Activated naive CD4-positive, alpha-beta T cell treated with anti-CD3 and anti-CD28 coated beads, Interleukin-2, amount 50 U/mL, for 24 hours (primary cell): ENCODE data around the gene MAST4.
"Not testable (repeated sequence)": the region's sequence is repeated elsewhere in the genome, so short reads cannot be mapped to it uniquely, and the experiment has no call there.

Experiments
- H3K27ac Mint-ChIP-seq: one replicate; pipeline ENCODE4 v1.8.0; 2021; ENCODE audit warnings: mild to moderate bottlenecking, mixed read lengths
- H3K27me3 Mint-ChIP-seq: one replicate; pipeline ENCODE4 v1.8.0; 2021; ENCODE audit warnings: mixed read lengths
- H3K36me3 Mint-ChIP-seq: one replicate; pipeline ENCODE4 v1.8.0; 2021; ENCODE audit warnings: mixed read lengths
- H3K4me1 Mint-ChIP-seq: one replicate; pipeline ENCODE4 v1.8.0; 2021; ENCODE audit warnings: mixed read lengths
- H3K4me3 Mint-ChIP-seq: one replicate; pipeline ENCODE4 v1.8.0; 2021; ENCODE audit warnings: mild to moderate bottlenecking, mixed read lengths
- H3K9me3 Mint-ChIP-seq: one replicate; pipeline ENCODE4 v1.8.0; 2021; ENCODE audit warnings: mixed read lengths

Gene MAST4

GRCh38 chr5:67164856-67165525 is 568.8 kb downstream of the MAST4 start:
- H3K36me3 Mint-ChIP-seq = peaks cover 3% of the 10 kb centered on the region

GRCh38 chr5:67165526-67166459 is 569.6 kb downstream of the MAST4 start:
- Mint-ChIP-seq H3K27me3 (no peaks in the 10 kb centered on the region), H3K4me1 (peaks cover 81% of the 10 kb centered on the region), H3K9me3 (no peaks in the 10 kb centered on the region), H3K27ac (peak overlapping the region; percentile 70), H3K4me3 (peak overlapping the region; percentile 79), H3K36me3 (peaks cover 3% of the 10 kb centered on the region)

More at GRCh38 chr5:67164856-67165525, 568.8 kb downstream of the MAST4 start:
- no peaks in the 10 kb centered on the region for H3K9me3 Mint-ChIP-seq
- H3K4me1 Mint-ChIP-seq = peaks cover 89% of the 10 kb centered on the region
- H3K4me3 Mint-ChIP-seq = peak overlapping the region; percentile 44
- peak overlapping the region; percentile 51 for H3K27ac Mint-ChIP-seq
- H3K27me3 Mint-ChIP-seq = no peaks in the 10 kb centered on the region

- Mint-ChIP-seq H3K4me3 (peak overlapping the region; percentile 79), H3K4me1 (peaks cover 72% of the 10 kb centered on the region), H3K9me3 (no peaks in the 10 kb centered on the region), H3K27me3 (no peaks in the 10 kb centered on the region), H3K36me3 (peaks cover 3% of the 10 kb centered on the region), H3K27ac (peak overlapping the region; percentile 84)
Measured at GRCh38 chr5:67166460-67167285, 570.5 kb downstream of the MAST4 start.

- Mint-ChIP-seq H3K9me3 (no peaks in the 10 kb centered on the region), H3K27ac (peak overlapping the region; percentile 77), H3K4me3 (no peak overlapping the region), H3K27me3 (no peaks in the 10 kb centered on the region), H3K4me1 (peaks cover 59% of the 10 kb centered on the region), H3K36me3 (peaks cover 1% of the 10 kb centered on the region)
Measured at GRCh38 chr5:67168069-67168468, 571.9 kb downstream of the MAST4 start.

DNA sequence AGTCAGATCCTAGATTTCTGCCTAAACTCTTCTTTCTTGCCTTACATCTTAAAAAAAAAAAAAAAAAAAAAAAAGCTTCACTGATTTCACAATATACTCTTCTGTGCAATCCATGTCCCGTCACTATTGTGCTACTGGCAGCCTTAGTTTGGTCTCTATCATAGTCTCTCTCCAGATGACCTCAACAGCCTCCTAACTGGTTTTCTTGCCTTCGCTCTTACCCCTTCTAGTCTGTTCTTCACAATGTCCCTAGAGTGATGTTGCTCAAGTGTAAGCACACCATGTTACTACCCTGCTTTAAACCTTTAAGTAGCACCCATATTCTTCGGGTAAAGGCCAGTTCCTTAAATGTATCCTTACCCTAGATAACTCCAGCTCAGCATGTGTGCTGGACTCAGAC is 574.6 kb downstream of the MAST4 start:
- Mint-ChIP-seq H3K4me1 (peaks cover 40% of the 10 kb centered on the region), H3K27me3 (no peaks in the 10 kb centered on the region), H3K9me3 (peaks cover 4% of the 10 kb centered on the region), H3K4me3 (no peak overlapping the region), H3K36me3 (peaks cover 4% of the 10 kb centered on the region), H3K27ac (no peak overlapping the region)

DNA sequence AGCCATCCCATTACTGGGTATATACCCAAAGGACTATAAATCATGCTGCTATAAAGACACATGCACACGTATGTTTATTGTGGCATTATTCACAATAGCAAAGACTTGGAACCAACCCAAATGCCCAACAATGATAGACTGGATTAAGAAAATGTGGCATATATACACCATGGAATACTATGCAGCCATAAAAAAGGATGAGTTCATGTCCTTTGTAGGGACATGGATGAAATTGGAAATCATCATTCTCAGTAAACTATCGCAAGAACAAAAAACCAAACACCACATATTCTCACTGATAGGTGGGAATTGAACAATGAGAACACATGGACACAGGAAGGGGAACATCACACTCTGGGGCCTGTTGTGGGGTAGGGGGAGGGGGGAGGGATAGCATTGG is 577.2 kb downstream of the MAST4 start:
- H3K9me3 Mint-ChIP-seq, H3K27me3 Mint-ChIP-seq, H3K4me3 Mint-ChIP-seq, H3K27ac Mint-ChIP-seq: not testable (repeated sequence)
- Mint-ChIP-seq H3K36me3 (peaks cover 13% of the 10 kb centered on the region), H3K4me1 (peaks cover 32% of the 10 kb centered on the region)

DNA sequence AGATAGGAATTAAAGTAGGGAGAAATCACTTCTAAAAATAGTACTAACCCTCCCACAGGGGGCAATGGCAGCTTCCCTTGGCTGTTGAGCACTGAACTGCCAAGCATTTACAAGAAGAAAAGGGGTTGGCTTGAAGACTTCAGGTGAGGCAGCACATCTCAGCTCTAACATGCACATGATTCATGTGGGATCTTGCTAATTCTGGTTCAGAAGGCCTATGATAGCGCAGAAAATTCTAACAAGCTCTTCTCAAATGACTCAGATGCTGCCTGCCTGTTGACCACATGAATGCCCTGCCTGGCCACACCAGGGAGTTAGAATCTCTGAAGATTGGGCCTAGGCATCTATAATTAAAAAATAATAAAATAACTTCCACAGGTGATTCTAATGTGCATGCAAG is 577.8 kb downstream of the MAST4 start:
- no peak overlapping the region for H3K4me3 Mint-ChIP-seq
- peaks cover 9% of the 10 kb centered on the region for H3K9me3 Mint-ChIP-seq
- no peaks in the 10 kb centered on the region for H3K27me3 Mint-ChIP-seq
- no peak overlapping the region for H3K27ac Mint-ChIP-seq
- H3K4me1 Mint-ChIP-seq = peaks cover 29% of the 10 kb centered on the region
- H3K36me3 Mint-ChIP-seq = peaks cover 16% of the 10 kb centered on the region

DNA sequence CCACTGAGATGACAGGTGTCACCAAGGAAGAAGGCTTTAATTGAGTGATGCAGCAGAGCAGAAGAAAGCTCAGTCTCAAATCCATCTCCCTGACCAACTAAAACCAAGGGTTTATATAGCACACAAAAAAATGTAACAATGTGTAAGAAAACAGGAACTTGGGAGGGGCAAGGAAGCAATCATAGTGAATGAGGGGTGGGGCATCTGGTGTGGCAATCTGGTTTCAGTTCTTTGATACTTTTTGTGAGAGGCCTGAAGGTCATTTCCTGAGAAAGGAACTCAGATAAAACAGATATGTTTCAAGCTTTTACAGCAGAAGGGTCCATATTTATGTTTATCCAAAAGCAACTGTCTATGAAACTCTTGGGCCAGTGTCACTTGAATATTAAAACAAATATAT is 580.7 kb downstream of the MAST4 start:
- Mint-ChIP-seq H3K36me3 (peaks cover 16% of the 10 kb centered on the region), H3K27ac (no peak overlapping the region), H3K27me3 (no peaks in the 10 kb centered on the region), H3K4me1 (peaks cover 49% of the 10 kb centered on the region), H3K4me3 (no peak overlapping the region), H3K9me3 (peaks cover 9% of the 10 kb centered on the region)

- peaks cover 60% of the 10 kb centered on the region for H3K4me1 Mint-ChIP-seq
- H3K36me3 Mint-ChIP-seq = peaks cover 16% of the 10 kb centered on the region
- H3K4me3 Mint-ChIP-seq = no peak overlapping the region
- peaks cover 9% of the 10 kb centered on the region for H3K9me3 Mint-ChIP-seq
- peak overlapping the region; percentile 12 for H3K27ac Mint-ChIP-seq
- H3K27me3 Mint-ChIP-seq = no peaks in the 10 kb centered on the region
Measured at GRCh38 chr5:67178085-67178484, 581.9 kb downstream of the MAST4 start.

DNA sequence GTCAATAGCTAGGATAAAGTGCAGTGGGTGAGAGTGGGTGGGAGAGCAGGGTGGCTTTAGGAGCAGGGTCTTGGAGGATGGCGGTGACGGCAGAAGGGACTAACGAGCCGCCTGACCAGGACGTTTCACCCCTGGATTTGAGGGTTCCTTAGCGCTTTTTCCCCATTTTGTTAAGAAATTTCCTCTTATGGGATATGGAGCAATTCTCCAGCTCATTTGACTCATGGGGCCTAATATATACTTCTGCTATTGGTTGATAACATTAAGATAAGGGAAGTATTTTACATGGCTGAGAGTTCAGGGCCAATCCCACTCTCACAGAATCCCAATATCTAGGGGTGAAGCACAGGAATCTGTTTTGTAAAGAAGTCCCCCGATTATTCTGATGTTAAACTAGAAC is 582.8 kb downstream of the MAST4 start:
- peaks cover 9% of the 10 kb centered on the region for H3K9me3 Mint-ChIP-seq
- no peaks in the 10 kb centered on the region for H3K27me3 Mint-ChIP-seq
- no peak overlapping the region for H3K27ac Mint-ChIP-seq
- no peak overlapping the region for H3K4me3 Mint-ChIP-seq
- peaks cover 63% of the 10 kb centered on the region for H3K4me1 Mint-ChIP-seq
- peaks cover 16% of the 10 kb centered on the region for H3K36me3 Mint-ChIP-seq

- peaks cover 9% of the 10 kb centered on the region for H3K9me3 Mint-ChIP-seq
- peak overlapping the region; percentile 35 for H3K27ac Mint-ChIP-seq
- H3K4me1 Mint-ChIP-seq = peaks cover 63% of the 10 kb centered on the region
- peaks cover 16% of the 10 kb centered on the region for H3K36me3 Mint-ChIP-seq
- H3K4me3 Mint-ChIP-seq = no peak overlapping the region
- H3K27me3 Mint-ChIP-seq = no peaks in the 10 kb centered on the region
Measured at GRCh38 chr5:67179697-67180361, 583.6 kb downstream of the MAST4 start.

- Mint-ChIP-seq H3K4me3 (peak overlapping the region; percentile 47), H3K27ac (peak overlapping the region; percentile 47)
Measured at GRCh38 chr5:67181648-67182221, 585.5 kb downstream of the MAST4 start.

DNA sequence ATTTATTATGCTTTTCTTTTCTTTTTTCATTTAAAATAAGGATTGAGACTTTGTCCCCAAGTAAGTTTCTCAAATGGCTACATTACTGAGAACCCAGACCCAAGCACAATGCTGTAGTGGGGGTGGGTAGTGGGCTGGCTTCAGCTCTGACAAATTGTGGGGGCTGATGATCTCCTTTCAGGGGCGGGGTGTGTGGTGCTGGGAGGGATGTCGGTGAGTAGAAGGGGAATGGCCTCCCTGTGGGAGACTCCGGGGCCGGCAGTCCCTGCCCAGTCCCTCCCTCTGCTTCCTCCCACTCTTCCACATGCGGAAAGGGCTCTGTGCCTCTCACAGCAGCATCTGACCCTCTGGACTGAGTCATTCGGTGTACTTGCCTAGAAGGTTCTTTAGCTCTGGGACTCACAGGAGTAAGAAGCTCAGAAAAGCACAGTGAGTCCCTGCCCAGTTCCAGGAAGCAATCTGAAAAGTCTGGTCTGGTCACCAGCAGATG is 586.2 kb downstream of the MAST4 start:
- Mint-ChIP-seq H3K27me3 (no peaks in the 10 kb centered on the region), H3K27ac (peak overlapping the region; percentile 52), H3K36me3 (peaks cover 7% of the 10 kb centered on the region), H3K9me3 (no peaks in the 10 kb centered on the region), H3K4me3 (no peak overlapping the region), H3K4me1 (peaks cover 68% of the 10 kb centered on the region)

More at GRCh38 chr5:67181648-67182221, 585.5 kb downstream of the MAST4 start:
- Mint-ChIP-seq H3K9me3 (peaks cover 3% of the 10 kb centered on the region), H3K27me3 (no peaks in the 10 kb centered on the region), H3K36me3 (peaks cover 11% of the 10 kb centered on the region), H3K4me1 (peaks cover 67% of the 10 kb centered on the region)

- Mint-ChIP-seq H3K27me3 (no peaks in the 10 kb centered on the region), H3K4me3 (no peak overlapping the region), H3K36me3 (no peaks in the 10 kb centered on the region), H3K4me1 (peaks cover 73% of the 10 kb centered on the region), H3K27ac (no peak overlapping the region), H3K9me3 (no peaks in the 10 kb centered on the region)
Measured at GRCh38 chr5:67183859-67184258, 587.7 kb downstream of the MAST4 start.
